ENCODE data around the gene RAD54L. TPM values are rescaled to one million over a fixed set of nuclear protein-coding genes. Genes with fewer than 3 reads are reported as not detected.

Gene RAD54L
- total RNA-seq, 1 donor from 2014 or later, result 1.0 TPM

GRCh38 chr1:46246548-46247435 is 771 bp upstream of the RAD54L start:
- peak overlapping the region; percentile 72 for H3K27ac ChIP-seq
- intact Hi-C loops (cut with DNase I), result no loop called here
- ATAC-seq, result peak; percentile 91
- no peaks in the 10 kb centered on the region for H3K27me3 ChIP-seq
- peaks cover 14% of the 10 kb centered on the region for H3K4me1 ChIP-seq
- DNase-seq, result no peak
- no peaks in the 10 kb centered on the region for H3K9me3 ChIP-seq
- H3K36me3 ChIP-seq, result no peaks in the 10 kb centered on the region
- TF ChIP-seq CTCF (IDR thresholded peaks at IDR 0.05), result no peak
- peak overlapping the region; percentile 67 for H3K4me3 ChIP-seq

GRCh38 chr1:46248122-46248920 is 758 bp downstream of the RAD54L start:
- Histone ChIP-seq H3K36me3 (no peaks in the 10 kb centered on the region), H3K27ac (no peak overlapping the region), H3K4me1 (peaks cover 14% of the 10 kb centered on the region), H3K27me3 (no peaks in the 10 kb centered on the region), H3K9me3 (no peaks in the 10 kb centered on the region), H3K4me3 (peak overlapping the region; percentile 57)
- TF ChIP-seq CTCF (IDR thresholded peaks at IDR 0.05), result no peak
- ATAC-seq, result no peak
- no peak for DNase-seq
- intact Hi-C loops (cut with DNase I), result no loop called here

- no peak for TF ChIP-seq CTCF (IDR thresholded peaks at IDR 0.05)
- no peak for DNase-seq
- H3K4me3 ChIP-seq, result no peak overlapping the region
- H3K27me3 ChIP-seq, result no peaks in the 10 kb centered on the region
- no peaks in the 10 kb centered on the region for H3K9me3 ChIP-seq
- intact Hi-C loops (cut with DNase I), result no loop called here
- no peaks in the 10 kb centered on the region for H3K4me1 ChIP-seq
- H3K27ac ChIP-seq, result no peak overlapping the region
- ATAC-seq, result no peak
- no peaks in the 10 kb centered on the region for H3K36me3 ChIP-seq
These were observed 7.1 kb downstream of the RAD54L start for GRCh38 chr1:46254668-46255067.

- no peaks in the 10 kb centered on the region for H3K27me3 ChIP-seq
- DNase-seq (no peak), ATAC-seq (no peak)
- intact Hi-C loops (cut with DNase I), result no loop called here
- H3K4me1 ChIP-seq, result no peaks in the 10 kb centered on the region
- H3K27ac ChIP-seq, result no peak overlapping the region
- no peaks in the 10 kb centered on the region for H3K36me3 ChIP-seq
- H3K4me3 ChIP-seq, result no peak overlapping the region
- H3K9me3 ChIP-seq, result no peaks in the 10 kb centered on the region
- TF ChIP-seq CTCF (IDR thresholded peaks at IDR 0.05), result no peak
These were observed 9.0 kb downstream of the RAD54L start for GRCh38 chr1:46256523-46256922.

GRCh38 chr1:46262508-46262907 is 14.9 kb downstream of the RAD54L start:
- DNase-seq, result no peak
- Histone ChIP-seq H3K36me3 (no peaks in the 10 kb centered on the region), H3K27ac (no peak overlapping the region), H3K4me1 (no peaks in the 10 kb centered on the region), H3K27me3 (no peaks in the 10 kb centered on the region), H3K4me3 (no peak overlapping the region), H3K9me3 (no peaks in the 10 kb centered on the region)
- ATAC-seq, result no peak
- no peak for TF ChIP-seq CTCF (IDR thresholded peaks at IDR 0.05)
- intact Hi-C loops (cut with DNase I), result no loop called here
